SK-N-SH treated with all-trans-retinoic acid at 6 μM for 48 hours (cell line): Measurements from ENCODE around the gene AMMECR1.
"Not testable (repeated sequence)": the region's sequence is repeated elsewhere in the genome, so short reads cannot be mapped to it uniquely, and the experiment has no call there.

Source experiments
- ATAC-seq: fragments of 200-7000 bp; cut with Tn5 transposase; 3 replicates; pipeline ENCODE4 v1.9.1; 2020; ENCODE audit warnings: mild to moderate bottlenecking, moderate library complexity
- ARNTL ChIP-seq: fragments of 450-650 bp; formaldehyde crosslinking; IDR thresholded peaks from 2 replicates; pipeline ENCODE4 v1.5.0; 2020; ENCODE audit warnings: low read depth, mild to moderate bottlenecking, moderate library complexity, borderline replicate concordance
- BACH2 ChIP-seq: fragments of 250-450 bp; sonication (Bioruptor Pico); IDR thresholded peaks from 2 replicates; pipeline ENCODE4 v1.9.0; 2021; ENCODE audit warnings: mild to moderate bottlenecking, borderline replicate concordance
- CSDC2 ChIP-seq: fragments of 250-450 bp; sonication (Bioruptor Pico); IDR thresholded peaks from 2 replicates; pipeline ENCODE4 v1.5.0; 2020; ENCODE audit warnings: mild to moderate bottlenecking, moderate library complexity
- ESRRG ChIP-seq: fragments of 250-450 bp; sonication (Bioruptor Pico); IDR thresholded peaks from 2 replicates; pipeline ENCODE4 v1.6.1; 2021; ENCODE audit warnings: mild to moderate bottlenecking
- GLIS3 ChIP-seq: fragments of 250-450 bp; sonication (Bioruptor Pico); IDR thresholded peaks from 2 replicates; pipeline ENCODE4 v1.5.0; 2020; ENCODE audit warnings: mild to moderate bottlenecking, moderate library complexity
- ISL1 ChIP-seq: fragments of 250-450 bp; sonication (Bioruptor Pico); IDR thresholded peaks from 2 replicates; pipeline ENCODE4 v2.1.2; 2022; ENCODE audit warnings: mild to moderate bottlenecking, moderate library complexity
- PPARA ChIP-seq: fragments of 250-450 bp; sonication (Bioruptor Pico); IDR thresholded peaks from 2 replicates; pipeline ENCODE4 v1.5.0; 2020; ENCODE audit warnings: mild to moderate bottlenecking, borderline replicate concordance
- RARB ChIP-seq: fragments of 250-450 bp; sonication (Bioruptor Pico); IDR thresholded peaks from 2 replicates; pipeline ENCODE4 v1.8.0; 2021; ENCODE audit warnings: mild to moderate bottlenecking, moderate library complexity
- TCF4 ChIP-seq: fragments of 250-450 bp; sonication (Bioruptor Pico); IDR thresholded peaks from 2 replicates; pipeline ENCODE4 v1.8.0; 2021; ENCODE audit warnings: mild to moderate bottlenecking, moderate library complexity, borderline replicate concordance
- TOX ChIP-seq: fragments of 250-450 bp; sonication (Bioruptor Pico); IDR thresholded peaks from 2 replicates; pipeline ENCODE4 v1.8.0; 2021; ENCODE audit warnings: mild to moderate bottlenecking, moderate library complexity, borderline replicate concordance
- ZC3H10 ChIP-seq: fragments of 250-450 bp; sonication (Bioruptor Pico); IDR thresholded peaks from 2 replicates; pipeline ENCODE4 v1.5.1; 2021; ENCODE audit warnings: mild to moderate bottlenecking, moderate library complexity
- ZFP30 ChIP-seq: fragments of 450-650 bp; formaldehyde crosslinking; IDR thresholded peaks from 2 replicates; pipeline ENCODE4 v1.5.0; 2022; ENCODE audit warnings: mild to moderate bottlenecking, moderate library complexity
- ZNF565 ChIP-seq: fragments of 450-650 bp; formaldehyde crosslinking; conservative IDR thresholded peaks from 2 replicates; pipeline ENCODE4 v1.5.0; 2020; ENCODE audit warnings: low read depth, mild to moderate bottlenecking, moderate library complexity
- ZNF70 ChIP-seq: fragments of 450-650 bp; formaldehyde crosslinking; IDR thresholded peaks from 2 replicates; pipeline ENCODE4 v1.5.0; 2020; ENCODE audit warnings: mild to moderate bottlenecking, moderate library complexity
- ZNF8 ChIP-seq: fragments of 450-650 bp; formaldehyde crosslinking; IDR thresholded peaks from 2 replicates; pipeline ENCODE4 v1.5.0; 2020; ENCODE audit warnings: mild to moderate bottlenecking, moderate library complexity
- TF ChIP-seq, protein P1 (sequence below): fragments of 250-450 bp; sonication (Bioruptor Pico); IDR thresholded peaks from 2 replicates; pipeline ENCODE4 v1.5.1; 2020; ENCODE audit warnings: low read depth, mild to moderate bottlenecking, moderate library complexity
- TF ChIP-seq, protein P2 (sequence below): fragments of 250-450 bp; sonication (Bioruptor Pico); IDR thresholded peaks from 2 replicates; pipeline ENCODE4 v1.5.1; 2021; ENCODE audit warnings: mild to moderate bottlenecking, moderate library complexity
- TF ChIP-seq, protein P3 (sequence below): fragments of 250-450 bp; sonication (Bioruptor Pico); IDR thresholded peaks from 2 replicates; pipeline ENCODE4 v1.5.0; 2020; ENCODE audit warnings: mild to moderate bottlenecking, moderate library complexity
- TF ChIP-seq, protein P4 (sequence below): fragments of 250-450 bp; sonication (Bioruptor Pico); IDR thresholded peaks from 2 replicates; pipeline ENCODE4 v1.8.0; 2020; ENCODE audit warnings: mild to moderate bottlenecking, moderate library complexity, borderline replicate concordance

AMMECR1 gene

DNA sequence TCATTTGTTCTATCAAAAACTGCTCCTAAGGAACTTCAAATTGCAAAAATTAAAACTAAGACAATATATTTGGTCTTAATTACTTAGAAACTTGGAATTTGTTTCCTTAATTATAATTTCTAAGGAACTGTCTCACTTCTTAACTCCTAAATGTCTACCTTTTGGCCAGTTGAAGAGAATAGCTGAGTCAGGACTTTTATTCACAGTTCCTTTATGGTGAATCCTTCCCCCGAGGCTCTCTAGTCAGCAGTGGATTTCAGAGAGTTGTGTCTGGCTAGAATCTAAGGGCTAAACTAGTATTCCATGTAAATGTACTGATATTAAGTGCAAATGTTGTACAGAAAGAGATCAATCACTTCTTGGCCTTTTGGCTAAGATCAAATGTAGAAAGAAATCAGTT lies 69.3 kb downstream of the AMMECR1 start:
- TF ChIP-seq, protein P1, sequence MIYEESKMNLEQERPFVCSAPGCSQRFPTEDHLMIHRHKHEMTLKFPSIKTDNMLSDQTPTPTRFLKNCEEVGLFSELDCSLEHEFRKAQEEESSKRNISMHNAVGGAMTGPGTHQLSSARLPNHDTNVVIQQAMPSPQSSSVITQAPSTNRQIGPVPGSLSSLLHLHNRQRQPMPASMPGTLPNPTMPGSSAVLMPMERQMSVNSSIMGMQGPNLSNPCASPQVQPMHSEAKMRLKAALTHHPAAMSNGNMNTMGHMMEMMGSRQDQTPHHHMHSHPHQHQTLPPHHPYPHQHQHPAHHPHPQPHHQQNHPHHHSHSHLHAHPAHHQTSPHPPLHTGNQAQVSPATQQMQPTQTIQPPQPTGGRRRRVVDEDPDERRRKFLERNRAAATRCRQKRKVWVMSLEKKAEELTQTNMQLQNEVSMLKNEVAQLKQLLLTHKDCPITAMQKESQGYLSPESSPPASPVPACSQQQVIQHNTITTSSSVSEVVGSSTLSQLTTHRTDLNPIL (CRISPR knock-in tag), result no peak
- no peak for TF ChIP-seq ARNTL (CRISPR knock-in tag)
- no peak for TF ChIP-seq ZNF565 (CRISPR knock-in tag)
- TF ChIP-seq ZNF8 (CRISPR knock-in tag), result no peak
- TF ChIP-seq, protein P2, sequence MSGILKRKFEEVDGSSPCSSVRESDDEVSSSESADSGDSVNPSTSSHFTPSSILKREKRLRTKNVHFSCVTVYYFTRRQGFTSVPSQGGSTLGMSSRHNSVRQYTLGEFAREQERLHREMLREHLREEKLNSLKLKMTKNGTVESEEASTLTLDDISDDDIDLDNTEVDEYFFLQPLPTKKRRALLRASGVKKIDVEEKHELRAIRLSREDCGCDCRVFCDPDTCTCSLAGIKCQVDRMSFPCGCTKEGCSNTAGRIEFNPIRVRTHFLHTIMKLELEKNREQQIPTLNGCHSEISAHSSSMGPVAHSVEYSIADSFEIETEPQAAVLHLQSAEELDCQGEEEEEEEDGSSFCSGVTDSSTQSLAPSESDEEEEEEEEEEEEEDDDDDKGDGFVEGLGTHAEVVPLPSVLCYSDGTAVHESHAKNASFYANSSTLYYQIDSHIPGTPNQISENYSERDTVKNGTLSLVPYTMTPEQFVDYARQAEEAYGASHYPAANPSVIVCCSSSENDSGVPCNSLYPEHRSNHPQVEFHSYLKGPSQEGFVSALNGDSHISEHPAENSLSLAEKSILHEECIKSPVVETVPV (CRISPR knock-in tag), result no peak
- TF ChIP-seq TOX (CRISPR knock-in tag), result no peak
- TF ChIP-seq ZFP30, result no peak
- no peak for TF ChIP-seq RARB (CRISPR knock-in tag)
- no peak for TF ChIP-seq ISL1 (CRISPR knock-in tag)
- TF ChIP-seq GLIS3 (CRISPR knock-in tag), result no peak
- no peak for TF ChIP-seq ZNF70 (CRISPR knock-in tag)
- no peak for TF ChIP-seq CSDC2 (CRISPR knock-in tag)
- no peak for ATAC-seq

DNA sequence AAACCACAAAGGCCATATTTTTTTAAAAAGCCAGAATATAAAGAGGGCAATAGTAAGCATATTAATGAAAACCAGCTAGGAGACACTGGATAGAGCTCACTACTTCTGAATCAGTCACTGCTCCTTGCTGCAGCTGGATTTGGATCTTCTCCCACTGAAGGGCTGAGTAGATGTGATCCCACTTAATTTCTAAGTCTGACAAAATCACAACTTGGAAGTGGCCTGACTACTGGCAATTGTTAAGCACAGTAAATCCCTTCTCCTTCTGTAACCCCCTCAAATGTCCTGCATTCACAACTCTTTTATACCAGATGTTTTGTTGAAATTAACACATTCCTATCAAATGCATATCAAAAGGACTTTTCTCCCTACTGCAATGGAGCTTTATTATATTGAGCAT lies 72.9 kb downstream of the AMMECR1 start:
- TF ChIP-seq PPARA (CRISPR knock-in tag) (no peak), ZNF565 (CRISPR knock-in tag) (no peak), ZC3H10 (CRISPR knock-in tag) (no peak), ZFP30 (no peak), ISL1 (CRISPR knock-in tag) (no peak), BACH2 (CRISPR knock-in tag) (no peak), RARB (CRISPR knock-in tag) (no peak), TCF4 (CRISPR knock-in tag) (no peak)
- TF ChIP-seq, protein P1 (CRISPR knock-in tag), result no peak
- TF ChIP-seq, protein P3, sequence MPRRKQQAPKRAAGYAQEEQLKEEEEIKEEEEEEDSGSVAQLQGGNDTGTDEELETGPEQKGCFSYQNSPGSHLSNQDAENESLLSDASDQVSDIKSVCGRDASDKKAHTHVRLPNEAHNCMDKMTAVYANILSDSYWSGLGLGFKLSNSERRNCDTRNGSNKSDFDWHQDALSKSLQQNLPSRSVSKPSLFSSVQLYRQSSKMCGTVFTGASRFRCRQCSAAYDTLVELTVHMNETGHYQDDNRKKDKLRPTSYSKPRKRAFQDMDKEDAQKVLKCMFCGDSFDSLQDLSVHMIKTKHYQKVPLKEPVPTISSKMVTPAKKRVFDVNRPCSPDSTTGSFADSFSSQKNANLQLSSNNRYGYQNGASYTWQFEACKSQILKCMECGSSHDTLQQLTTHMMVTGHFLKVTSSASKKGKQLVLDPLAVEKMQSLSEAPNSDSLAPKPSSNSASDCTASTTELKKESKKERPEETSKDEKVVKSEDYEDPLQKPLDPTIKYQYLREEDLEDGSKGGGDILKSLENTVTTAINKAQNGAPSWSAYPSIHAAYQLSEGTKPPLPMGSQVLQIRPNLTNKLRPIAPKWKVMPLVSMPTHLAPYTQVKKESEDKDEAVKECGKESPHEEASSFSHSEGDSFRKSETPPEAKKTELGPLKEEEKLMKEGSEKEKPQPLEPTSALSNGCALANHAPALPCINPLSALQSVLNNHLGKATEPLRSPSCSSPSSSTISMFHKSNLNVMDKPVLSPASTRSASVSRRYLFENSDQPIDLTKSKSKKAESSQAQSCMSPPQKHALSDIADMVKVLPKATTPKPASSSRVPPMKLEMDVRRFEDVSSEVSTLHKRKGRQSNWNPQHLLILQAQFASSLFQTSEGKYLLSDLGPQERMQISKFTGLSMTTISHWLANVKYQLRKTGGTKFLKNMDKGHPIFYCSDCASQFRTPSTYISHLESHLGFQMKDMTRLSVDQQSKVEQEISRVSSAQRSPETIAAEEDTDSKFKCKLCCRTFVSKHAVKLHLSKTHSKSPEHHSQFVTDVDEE, result no peak
- TF ChIP-seq, all 23 proteins: peak for 0
- no peak for ATAC-seq

DNA sequence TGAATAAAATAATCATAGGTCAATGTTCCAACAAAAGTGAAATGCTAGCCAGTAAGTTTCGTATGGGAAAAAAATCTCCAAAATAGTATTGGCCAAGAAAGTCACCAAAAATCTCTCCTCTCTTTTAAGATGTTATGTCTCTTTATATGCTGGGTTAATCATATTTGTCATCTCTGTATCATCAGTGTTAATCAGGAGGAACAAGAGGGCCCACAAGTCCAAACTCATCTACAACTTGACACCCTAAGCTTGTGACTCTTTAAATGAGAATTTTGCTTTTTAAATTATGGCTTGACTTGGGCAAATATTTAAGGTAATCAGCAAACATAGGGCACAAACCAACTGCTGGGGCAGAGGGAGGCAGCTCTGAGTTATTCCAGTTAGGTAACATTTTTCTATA lies 75.5 kb downstream of the AMMECR1 start:
- no peak for ATAC-seq
- TF ChIP-seq CSDC2 (CRISPR knock-in tag) (no peak), ARNTL (CRISPR knock-in tag) (no peak), GLIS3 (CRISPR knock-in tag) (no peak), ESRRG (CRISPR knock-in tag) (no peak), ZNF8 (CRISPR knock-in tag) (no peak), PPARA (CRISPR knock-in tag) (no peak), ISL1 (CRISPR knock-in tag) (no peak)
- TF ChIP-seq, protein P4, sequence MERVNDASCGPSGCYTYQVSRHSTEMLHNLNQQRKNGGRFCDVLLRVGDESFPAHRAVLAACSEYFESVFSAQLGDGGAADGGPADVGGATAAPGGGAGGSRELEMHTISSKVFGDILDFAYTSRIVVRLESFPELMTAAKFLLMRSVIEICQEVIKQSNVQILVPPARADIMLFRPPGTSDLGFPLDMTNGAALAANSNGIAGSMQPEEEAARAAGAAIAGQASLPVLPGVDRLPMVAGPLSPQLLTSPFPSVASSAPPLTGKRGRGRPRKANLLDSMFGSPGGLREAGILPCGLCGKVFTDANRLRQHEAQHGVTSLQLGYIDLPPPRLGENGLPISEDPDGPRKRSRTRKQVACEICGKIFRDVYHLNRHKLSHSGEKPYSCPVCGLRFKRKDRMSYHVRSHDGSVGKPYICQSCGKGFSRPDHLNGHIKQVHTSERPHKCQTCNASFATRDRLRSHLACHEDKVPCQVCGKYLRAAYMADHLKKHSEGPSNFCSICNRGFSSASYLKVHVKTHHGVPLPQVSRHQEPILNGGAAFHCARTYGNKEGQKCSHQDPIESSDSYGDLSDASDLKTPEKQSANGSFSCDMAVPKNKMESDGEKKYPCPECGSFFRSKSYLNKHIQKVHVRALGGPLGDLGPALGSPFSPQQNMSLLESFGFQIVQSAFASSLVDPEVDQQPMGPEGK, result no peak
- TF ChIP-seq, all 23 proteins: peak for 0

DNA sequence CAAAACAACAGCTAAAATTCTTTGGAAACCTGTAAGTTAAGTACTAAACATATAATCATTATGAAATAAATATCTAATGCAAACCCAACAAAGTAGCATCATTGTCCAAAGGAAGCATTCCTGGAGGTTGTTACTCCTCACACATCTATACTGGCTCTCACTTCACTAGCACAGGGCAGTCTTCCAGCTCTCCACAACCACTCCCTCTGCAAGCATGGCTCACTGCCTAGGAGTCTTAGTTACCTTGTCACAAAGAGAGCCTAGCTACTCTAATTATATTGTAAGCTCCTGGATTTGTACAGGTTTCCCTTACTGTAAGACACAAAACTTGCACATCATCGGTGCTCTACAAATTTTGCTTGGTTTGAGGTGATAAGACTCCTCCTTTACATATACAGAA lies 76.1 kb downstream of the AMMECR1 start:
- no peak for ATAC-seq

DNA sequence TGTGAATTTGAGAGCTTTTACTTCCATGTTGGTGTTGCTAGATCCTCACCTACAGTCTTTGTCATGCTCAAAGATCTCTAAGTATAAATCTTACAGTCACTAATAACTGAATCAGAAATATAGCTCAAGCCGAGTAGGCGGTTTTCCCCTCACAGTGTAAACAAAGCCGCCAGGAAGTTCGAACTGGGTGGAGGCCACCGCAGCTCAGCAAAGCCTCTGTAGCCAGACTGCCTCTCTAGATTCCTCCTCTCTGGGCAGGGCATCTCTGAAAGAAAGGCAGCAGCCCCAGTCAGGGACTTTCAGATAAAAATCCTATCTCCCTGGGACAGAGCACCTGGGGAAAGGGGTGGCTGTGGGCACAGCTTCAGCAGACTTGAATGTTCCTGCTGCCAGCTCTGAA lies 79.6 kb downstream of the AMMECR1 start:
- ATAC-seq, result not testable (repeated sequence)

More for the DNA sequence above, 76.1 kb downstream of the AMMECR1 start:
- TF ChIP-seq ZNF565 (CRISPR knock-in tag) (no peak), PPARA (CRISPR knock-in tag) (no peak), TOX (CRISPR knock-in tag) (no peak), ZC3H10 (CRISPR knock-in tag) (no peak), ESRRG (CRISPR knock-in tag) (no peak), TCF4 (CRISPR knock-in tag) (no peak), ISL1 (CRISPR knock-in tag) (no peak)
- TF ChIP-seq, protein P4, result no peak

DNA sequence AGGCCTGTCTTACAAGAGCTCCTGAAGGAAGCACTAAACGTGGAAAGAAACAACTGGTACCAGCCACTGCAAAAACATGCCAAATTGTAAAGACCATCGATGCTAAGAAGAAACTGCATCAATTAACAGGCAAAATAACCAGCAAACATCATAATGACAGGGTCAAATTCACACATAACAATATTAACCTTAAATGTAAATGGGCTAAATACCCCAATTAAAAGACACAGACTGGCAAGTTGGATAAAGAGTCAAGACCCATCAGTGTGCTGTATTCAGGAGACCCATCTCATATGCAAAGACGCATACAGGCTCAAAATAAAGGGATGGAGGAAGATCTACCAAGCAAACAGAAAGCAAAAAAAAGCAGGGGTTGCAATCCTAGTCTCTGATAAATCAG lies 86.4 kb downstream of the AMMECR1 start:
- not testable (repeated sequence) for ATAC-seq

DNA sequence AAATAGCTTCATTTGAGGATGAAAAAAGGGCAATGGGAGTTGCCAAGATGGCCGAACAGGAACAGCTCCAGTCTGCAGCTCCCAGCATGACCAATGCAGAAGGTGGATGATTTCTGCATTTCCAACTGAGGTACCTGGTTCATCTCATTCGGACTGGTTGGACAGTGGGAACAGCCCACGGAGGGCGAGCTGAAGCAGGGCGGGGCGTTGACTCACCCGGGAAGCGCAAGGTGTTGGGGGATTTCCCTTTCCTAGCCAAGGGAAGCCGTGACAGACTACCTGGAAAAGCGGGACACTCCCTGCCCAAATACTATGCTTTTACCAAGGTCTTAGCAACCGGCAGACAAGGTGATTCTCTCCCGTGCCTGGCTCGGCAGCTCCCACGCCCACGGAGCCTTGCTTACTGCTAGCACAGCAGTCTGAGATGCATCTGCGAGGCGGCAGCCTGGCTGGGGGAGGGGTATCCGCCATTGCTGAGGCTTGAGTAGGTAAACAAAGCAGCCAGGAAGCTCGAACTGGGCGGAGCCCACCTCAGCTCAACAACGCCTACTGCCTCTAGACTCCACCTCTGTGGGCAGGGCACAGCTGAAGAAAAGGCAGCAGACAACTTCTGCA lies 88.3 kb downstream of the AMMECR1 start:
- not testable (repeated sequence) for ATAC-seq
